HG03354 (cell line): ENCODE results near the gene ERAS.

Source experiments
- ATAC-seq: cut with Tn5 transposase; IDR thresholded peaks from one replicate; pipeline ENCODE4 v1.9.1; 2021; ENCODE audit warnings: mild to moderate bottlenecking; ENCODE audit not compliant: unreplicated experiment, poor library complexity, severe bottlenecking

Gene ERAS, protein sequence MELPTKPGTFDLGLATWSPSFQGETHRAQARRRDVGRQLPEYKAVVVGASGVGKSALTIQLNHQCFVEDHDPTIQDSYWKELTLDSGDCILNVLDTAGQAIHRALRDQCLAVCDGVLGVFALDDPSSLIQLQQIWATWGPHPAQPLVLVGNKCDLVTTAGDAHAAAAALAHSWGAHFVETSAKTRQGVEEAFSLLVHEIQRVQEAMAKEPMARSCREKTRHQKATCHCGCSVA

DNA sequence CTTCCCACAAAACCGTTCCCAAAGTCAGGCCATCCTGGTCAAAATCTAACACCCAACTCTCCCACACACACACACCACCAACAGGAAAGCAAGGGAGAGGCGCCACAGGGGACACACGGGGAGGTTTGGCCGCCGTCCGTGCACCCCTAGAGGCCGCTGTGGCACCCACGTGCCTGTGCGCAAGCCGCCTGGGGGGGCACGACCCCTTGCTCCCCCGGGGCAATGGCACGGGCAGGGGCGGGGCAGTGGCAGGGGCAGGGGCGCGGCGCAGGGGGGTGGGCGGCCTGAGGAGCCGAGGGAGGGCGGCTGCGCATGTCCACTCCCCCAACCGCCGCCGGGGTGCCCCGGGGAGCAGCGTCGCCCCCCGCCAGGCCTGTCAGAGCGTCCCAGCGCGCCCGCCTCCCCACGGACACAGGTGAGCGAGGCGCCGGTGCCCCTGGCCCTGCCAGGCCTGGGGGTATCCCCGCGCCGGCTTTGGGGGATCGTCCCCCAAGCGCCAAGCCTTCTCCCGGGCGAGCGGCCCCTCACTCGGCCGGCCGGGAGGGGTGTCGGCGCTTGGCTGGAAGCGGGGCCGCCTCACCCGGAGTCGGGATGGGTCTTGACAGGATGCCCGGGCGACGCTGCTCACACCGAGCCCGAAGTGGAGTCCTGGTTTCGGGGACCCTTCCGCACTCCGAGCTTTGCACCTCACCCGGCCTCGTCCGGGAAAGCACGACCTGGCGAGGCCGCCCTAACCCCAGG lies at the start of gene ERAS:
TSS of gene ERAS (plus strand) at position 379 of the 741 bp plus-strand sequence. CDS start 2,611 bp downstream, outside the sequence.
- no peak for ATAC-seq

DNA sequence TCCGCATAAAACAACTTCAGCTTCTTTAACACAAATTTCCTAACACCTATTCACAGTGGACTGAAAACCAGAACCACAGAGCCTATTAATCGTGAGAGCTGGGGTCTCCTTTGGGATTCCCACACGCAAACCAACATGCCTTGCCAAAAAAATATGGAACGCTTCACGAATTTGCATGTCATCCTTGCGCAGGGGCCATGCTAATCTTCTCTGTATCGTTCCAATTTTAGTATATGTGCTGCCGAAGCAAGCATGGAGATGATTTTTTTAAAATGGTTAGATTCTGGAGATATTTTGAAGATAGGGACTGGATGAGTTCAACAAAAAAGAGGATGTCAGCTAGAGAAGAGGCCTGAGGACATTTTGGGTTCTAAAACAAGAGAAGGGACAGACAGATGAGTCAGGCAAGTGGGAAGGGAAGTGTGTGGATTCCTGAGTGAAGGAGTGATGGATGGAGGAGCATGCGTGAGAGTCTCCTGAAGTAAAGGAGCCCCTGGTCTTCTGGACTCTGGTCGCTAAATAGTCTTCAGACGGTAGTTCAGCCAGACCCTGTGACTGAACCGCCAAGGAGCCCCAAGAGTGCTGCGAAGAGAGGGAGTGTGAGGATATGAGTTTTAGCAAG lies 49.4 kb upstream of the ERAS start:
- ATAC-seq, result no peak

DNA sequence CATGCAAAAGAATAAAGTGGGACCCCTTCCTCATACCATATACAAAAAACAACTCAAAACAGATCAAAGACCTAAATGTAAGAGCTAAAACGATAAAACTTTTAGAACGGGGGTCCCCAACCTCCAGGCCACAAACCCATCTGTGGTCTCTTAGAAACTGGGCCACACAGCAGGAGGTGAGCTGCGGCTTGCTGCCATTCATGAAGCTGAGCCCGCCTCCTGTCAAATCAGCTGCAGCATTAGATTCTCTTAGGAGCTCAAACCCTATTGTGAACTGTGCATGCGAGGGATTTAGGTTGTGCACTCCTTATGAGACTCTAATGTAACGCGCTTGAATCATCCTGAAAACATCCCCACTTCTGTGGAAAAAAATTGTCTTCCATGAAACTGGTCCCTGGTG lies 46.9 kb upstream of the ERAS start:
- ATAC-seq, result no peak

DNA sequence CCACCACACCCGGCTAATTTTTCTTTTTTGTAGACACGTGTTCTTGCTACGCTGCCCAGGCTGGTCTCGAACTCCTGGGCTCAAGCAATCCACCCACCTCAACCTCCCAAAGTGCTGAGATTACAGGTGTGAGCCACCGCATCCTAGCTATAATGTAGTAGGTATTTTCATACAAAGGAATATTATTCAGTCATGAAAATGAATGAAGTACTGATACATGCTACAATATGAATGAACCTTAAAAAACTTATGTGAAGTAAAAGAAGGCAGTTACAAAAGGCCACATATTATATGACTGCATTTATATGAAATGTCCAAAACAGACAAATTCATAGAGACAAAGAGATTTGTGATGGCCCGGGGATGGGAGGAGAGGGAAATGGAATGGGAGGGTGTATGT lies 44.6 kb upstream of the ERAS start:
- no peak for ATAC-seq

DNA sequence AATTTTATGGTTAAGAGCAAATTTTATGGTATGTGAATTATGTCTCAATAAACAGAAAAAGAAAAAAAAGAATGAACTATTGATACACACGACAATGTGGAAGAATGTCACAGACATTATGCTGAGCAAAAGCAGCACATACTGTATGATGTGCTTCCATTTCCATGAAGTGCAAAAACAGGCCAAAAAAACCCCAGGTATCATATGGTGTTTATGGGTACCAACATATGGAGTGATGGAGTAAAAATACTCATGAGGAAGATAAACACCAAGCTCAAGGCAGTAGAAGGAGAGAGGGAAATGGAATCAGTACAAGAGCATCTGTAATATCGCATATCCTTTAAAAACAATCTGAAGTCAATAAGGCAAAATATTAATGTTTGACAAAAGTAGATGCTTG lies 44.1 kb upstream of the ERAS start:
- no peak for ATAC-seq

DNA sequence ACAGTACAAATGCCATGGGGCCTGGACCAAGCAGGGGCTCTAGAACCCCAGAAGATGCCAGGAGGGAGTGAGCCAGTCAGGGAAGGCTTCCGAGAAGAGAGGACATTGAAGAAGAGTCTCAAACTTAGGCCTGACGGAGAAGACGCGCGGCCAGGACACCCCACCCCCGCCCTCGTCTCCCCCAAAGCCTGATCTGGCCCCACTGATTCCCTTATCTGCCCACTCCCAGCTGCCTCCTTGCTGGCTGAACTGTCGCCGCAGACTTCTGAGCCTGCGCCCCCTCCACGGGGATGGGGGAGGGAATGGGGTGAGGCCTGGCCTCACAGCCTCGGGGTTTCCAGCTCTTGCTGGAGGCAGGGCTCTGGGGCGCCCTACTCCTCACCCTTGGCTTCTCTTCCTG lies 43.5 kb upstream of the ERAS start:
- no peak for ATAC-seq

DNA sequence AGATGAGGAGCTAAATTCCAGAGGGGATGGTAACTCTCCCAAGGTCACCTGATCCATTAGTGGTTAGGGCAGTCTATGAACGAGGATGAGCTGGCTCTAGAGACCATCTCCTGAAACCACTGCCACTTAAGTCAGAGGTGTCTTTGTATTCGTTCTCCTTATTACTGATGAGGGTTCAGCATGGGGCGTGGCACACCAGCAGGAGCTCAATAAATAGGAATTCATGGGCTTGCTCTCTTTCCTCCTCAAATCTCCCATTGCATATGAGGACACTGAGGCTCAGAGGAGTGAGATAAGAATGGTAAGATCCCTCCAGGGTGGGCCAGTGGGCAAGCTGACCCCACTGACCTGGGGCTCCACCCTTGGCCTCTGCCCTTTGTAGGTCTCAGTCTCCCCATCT lies 41.6 kb upstream of the ERAS start:
- no peak for ATAC-seq

DNA sequence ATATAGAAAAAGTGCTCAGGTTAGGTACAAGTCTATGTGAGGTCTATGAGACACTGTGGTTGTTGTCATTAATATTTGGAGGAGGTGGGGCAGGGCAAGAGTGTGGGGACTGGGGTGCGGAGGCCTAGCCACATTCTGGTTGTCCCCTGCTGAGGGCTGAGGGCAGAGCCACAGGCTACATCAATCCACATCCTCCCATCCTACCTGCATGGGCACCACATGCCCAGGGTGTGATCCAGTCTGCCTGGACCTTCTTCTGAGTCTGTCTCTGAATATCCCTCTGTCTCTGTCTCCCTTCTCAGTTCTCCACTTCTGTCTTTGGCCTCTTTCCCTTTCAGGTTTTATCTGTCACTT lies 41.1 kb upstream of the ERAS start:
- no peak for ATAC-seq

DNA sequence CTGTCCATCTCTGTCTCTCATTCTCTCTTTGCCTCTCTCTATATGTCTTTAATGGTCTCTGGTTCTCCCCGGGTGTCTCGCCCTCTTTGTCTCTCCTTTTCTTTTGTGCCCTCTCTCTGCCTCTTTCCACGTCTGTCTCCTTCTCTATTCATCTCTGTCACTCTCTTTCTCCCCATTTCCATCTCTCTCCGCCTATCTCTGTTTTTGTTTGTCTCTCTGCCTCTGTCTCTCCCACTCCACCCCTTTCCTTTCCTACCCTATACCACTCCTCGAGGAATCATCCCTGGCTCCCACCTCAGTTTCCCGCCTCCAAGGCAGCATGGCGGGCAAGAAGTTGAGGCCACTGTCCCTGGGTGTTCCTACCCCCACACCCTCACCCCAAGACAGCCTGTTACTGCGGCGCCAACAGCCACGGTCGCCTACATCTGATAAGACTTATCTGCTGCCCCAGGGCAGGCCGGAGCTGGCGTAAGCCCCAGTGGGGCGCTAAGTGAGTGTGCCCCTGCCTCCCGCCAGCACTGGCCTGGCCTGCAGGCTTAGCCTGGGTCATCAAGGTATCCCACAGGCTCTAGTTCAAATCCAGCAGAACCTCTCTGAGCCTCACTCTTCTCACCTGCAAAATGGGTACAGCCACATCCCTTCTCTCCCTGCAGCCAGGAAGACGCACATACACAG lies 40.6 kb upstream of the ERAS start:
- no peak for ATAC-seq

DNA sequence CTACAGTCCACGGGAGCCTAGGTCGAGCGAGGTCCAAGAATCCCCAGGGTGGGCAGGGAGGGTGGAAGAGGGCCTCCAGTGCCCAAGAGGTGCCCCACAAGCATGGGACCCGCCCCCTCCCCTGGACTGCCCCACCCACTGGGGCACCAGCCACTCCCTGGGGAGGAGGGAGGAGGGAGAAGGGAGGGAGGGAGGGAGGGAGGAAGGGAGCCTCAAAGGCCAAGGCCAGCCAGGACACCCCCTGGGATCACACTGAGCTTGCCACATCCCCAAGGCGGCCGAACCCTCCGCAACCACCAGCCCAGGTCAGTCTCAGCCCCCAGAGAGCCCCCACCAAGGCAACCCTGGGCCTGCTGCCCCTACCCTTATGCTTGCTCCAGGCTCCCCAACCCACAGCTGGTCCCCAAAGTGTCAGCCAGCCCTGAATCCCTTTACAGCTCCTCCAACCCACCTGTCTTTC lies 39.9 kb upstream of the ERAS start, which contains the start of gene GATA1:
TSS of gene GATA1 (plus strand) at position 250 of the 460 bp plus-strand sequence. CDS start 4,520 bp downstream, outside the sequence.
- no peak for ATAC-seq

DNA sequence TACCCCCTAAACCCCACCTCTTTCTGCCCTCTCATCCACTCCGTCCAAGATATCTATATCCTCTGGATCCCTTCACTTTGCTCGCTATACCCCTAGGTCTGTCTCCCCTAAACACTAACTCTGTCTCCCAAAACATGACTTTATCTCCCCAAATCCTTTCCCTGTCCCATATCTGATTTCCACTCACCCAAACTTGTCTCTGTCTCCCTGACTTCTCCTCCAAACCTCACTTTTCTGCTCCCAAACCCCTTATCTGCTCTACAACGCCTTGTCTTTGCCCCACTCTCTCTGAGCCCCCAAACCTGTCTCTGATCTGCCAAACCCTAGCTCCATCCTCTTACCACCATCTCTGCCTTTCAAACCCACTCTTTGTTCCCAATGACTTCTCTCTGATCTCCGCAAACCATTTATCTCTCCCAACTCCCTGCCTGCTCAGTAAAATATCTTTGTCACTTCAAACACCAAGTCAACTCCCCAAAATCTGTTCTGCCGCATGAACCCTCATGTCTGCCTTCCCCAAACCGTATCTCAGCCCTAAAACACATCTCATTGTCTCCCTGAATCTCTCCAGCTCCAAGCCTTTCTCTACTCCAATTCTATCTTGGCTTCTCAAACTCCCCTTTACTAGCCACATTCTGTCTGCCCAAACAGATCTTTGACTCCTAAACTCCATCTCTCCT lies 39.3 kb upstream of the ERAS start:
- ATAC-seq, result no peak

DNA sequence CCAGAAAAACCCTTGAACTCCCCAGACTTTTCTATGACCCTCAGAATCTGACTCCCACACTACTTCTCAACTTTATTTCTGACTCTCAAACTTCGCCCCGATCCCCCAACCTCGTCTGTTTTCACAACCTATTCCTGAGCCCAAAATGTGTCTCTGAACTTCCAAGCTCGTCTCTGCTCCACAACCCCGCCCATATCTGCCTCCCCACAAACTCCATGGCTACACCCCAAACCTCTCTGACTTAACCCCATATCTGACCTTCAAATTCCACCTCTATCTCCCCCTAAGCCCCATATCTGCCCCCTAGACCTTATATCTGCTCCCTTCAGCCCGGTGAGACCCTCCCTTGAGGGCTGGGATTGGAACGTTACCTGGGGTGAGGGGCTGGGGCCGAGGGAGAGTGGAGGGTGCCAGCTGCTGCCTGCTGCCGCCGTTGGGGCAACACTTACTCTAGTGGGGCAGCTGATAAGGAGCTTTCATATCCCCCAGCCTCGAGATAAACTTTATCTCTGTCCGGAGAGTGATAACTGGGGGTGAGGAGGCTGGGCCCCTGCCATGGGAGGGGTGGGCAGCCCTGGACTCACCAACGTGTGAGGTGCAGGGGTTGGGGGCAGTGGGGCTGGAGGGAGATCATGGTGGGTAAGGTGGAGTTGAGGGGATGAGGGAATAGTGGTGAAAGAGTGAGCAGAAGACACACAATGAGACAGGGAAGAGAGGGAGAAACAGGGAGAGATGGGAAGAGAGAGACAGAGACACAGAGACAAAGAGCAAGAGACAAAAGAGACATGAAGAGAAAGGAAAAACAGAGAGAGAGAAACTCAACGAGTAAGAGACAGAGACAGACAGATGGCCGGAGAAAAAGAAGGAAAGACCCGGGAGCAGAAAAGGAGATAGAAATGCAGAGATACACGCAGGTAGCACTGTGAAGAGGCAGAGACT lies 38.5 kb upstream of the ERAS start:
- no peak for ATAC-seq

DNA sequence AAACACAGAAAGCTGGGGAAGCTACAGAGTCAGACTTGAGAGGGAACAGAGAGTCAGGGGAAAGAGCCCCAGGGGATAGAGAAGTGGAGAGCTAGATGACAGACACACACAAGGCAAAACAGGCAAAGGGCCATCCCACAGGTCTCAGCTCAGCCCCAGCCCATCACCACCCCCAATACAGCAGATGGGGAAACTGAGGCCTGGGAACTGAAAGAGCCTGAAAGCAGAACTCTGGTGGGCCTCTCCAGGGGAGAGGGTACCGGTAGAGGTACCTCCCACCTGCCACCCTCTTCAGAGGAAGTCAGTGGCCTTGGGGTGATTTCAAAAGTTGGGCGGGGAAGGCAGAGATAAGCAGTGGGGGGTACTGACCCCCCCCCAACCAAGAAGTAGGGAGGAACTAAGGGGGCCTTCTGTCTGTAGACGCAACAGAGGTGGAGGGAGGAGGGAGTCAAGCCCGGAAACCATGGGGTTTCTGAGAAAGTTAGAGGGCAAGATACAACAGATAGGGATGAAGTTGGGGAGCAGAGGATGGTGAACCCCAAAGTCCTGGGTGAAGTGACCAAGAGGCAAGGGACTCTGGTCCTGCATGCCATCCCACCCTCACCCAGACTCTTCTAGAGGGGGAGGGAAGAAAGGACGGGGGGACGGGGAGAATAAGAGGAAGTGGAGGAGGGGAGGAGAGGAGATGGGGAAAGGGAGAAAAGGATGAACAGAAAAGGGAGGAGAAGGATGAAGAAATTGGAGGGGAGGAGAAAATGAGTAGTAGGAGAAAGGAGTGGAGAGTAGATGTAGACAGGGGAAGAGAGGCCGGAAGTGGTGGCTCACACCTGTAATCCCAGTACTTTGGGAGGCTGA lies 36.7 kb upstream of the ERAS start:
- ATAC-seq, result no peak

DNA sequence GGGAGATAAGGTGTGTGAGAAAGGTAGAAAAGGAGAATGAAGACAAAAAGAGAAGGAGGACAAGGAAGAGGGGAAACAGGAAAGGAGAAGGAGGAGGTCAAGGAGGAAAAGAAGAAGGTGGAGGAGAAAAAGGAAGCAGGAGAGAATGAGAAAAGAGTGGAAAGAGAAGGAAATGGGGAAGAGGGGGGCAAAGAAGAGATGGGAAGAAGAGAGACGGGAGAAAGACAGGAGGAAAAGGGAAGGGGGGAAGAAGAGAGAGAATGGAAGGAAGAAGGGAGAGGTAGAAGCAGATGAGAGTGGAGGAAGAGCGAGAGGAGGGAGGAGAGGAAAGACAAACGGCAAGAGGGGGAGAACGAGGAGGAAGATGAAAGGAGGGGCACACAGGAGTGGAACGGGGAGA lies 35.8 kb upstream of the ERAS start:
- no peak for ATAC-seq

DNA sequence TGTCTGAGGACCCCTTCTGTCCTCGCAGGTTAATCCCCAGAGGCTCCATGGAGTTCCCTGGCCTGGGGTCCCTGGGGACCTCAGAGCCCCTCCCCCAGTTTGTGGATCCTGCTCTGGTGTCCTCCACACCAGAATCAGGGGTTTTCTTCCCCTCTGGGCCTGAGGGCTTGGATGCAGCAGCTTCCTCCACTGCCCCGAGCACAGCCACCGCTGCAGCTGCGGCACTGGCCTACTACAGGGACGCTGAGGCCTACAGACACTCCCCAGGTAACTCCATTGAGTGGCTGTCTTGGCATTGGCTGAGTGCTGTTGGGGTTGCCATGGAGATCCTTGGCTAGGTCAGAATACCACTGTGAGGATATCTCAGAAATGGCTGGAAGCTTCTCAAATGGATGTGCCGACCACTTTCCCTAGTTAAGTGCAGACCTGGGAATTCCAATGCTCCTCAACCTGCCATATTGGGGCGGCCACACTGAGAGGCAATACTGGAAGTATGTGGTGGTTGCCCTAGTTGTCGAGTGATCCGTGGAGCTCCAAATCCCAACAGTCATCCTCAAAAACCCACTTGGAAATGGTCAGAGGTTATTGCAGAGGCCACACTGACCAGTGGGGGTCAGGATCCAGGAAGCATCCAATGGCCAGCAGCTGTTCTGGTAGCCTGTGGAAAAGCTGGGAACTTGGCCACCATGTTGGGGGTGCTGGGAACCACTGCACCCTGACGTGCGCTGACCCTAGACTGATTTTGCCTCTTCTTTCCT lies 35.1 kb upstream of the ERAS start:
- ATAC-seq, result no peak

DNA sequence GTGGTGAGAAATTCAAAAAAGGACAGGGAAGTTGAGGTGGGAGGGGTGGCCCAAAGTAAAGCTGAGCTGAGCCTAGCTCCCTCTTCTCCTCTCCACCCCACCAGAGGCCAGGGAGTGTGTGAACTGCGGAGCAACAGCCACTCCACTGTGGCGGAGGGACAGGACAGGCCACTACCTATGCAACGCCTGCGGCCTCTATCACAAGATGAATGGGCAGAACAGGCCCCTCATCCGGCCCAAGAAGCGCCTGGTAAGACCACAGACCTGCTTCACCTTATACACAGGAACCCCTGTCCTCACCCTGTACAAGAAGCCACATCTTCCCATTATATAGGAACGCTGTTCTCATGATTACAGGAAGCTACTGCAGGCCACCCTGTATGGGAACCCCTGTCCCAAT lies 34.1 kb upstream of the ERAS start:
- ATAC-seq, result no peak

DNA sequence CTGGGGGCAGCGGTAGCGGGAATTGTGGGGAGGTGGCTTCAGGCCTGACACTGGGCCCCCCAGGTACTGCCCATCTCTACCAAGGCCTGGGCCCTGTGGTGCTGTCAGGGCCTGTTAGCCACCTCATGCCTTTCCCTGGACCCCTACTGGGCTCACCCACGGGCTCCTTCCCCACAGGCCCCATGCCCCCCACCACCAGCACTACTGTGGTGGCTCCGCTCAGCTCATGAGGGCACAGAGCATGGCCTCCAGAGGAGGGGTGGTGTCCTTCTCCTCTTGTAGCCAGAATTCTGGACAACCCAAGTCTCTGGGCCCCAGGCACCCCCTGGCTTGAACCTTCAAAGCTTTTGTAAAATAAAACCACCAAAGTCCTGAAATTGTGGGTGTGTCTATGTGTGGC lies 32.4 kb upstream of the ERAS start:
- no peak for ATAC-seq
